GM19463 (cell line): ENCODE data around the gene SAMD11.
"Not testable (repeated sequence)": the region's sequence is repeated elsewhere in the genome, so short reads cannot be mapped to it uniquely, and the experiment has no call there.

ENCODE experiments used
- ATAC-seq: cut with Tn5 transposase; IDR thresholded peaks from one replicate; pipeline ENCODE4 v1.9.1; 2021; ENCODE audit warnings: mild to moderate bottlenecking, moderate library complexity; ENCODE audit not compliant: unreplicated experiment

Gene SAMD11, protein sequence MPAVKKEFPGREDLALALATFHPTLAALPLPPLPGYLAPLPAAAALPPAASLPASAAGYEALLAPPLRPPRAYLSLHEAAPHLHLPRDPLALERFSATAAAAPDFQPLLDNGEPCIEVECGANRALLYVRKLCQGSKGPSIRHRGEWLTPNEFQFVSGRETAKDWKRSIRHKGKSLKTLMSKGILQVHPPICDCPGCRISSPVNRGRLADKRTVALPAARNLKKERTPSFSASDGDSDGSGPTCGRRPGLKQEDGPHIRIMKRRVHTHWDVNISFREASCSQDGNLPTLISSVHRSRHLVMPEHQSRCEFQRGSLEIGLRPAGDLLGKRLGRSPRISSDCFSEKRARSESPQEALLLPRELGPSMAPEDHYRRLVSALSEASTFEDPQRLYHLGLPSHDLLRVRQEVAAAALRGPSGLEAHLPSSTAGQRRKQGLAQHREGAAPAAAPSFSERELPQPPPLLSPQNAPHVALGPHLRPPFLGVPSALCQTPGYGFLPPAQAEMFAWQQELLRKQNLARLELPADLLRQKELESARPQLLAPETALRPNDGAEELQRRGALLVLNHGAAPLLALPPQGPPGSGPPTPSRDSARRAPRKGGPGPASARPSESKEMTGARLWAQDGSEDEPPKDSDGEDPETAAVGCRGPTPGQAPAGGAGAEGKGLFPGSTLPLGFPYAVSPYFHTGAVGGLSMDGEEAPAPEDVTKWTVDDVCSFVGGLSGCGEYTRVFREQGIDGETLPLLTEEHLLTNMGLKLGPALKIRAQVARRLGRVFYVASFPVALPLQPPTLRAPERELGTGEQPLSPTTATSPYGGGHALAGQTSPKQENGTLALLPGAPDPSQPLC

GRCh38 chr1:923131-923990 is at the start of gene SAMD11:
SAMD11 (plus strand) TSS chr1:923923; CDS start chr1:924432, 509 bp downstream.
- no peak for ATAC-seq

- ATAC-seq: not testable (repeated sequence)
These were observed 47.1 kb upstream of the SAMD11 start for GRCh38 chr1:876428-877208.

- not testable (repeated sequence) for ATAC-seq
These were observed 46.3 kb upstream of the SAMD11 start for GRCh38 chr1:877209-877986.

GRCh38 chr1:880511-880910 is 43.2 kb upstream of the SAMD11 start:
- ATAC-seq: not testable (repeated sequence)

- not testable (repeated sequence) for ATAC-seq
These were observed 42.8 kb upstream of the SAMD11 start for GRCh38 chr1:880915-881314.

GRCh38 chr1:886311-886710 is 37.4 kb upstream of the SAMD11 start:
- ATAC-seq: no peak

DNA sequence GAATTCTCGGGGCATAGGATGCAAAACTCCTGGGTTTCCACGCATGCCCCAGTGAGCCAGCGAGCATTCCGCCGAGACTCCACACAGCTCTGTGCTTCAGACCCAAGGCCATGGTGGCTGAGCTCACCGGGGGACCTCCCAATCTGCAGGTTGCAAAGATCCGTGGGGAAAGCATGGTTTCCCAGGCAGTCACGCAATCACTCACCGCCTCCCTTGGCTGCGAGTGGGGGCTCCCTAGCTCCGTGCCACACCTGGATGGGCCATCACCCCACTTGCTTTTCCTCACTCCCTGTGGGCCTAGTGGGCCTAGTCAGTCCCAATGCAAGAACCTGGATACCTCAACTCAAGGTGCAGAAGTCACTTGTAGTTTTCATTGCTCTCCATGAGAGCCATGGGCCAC is 37.0 kb upstream of the SAMD11 start:
- ATAC-seq: no peak

GRCh38 chr1:888297-888696 is 35.4 kb upstream of the SAMD11 start:
- ATAC-seq: no peak

DNA sequence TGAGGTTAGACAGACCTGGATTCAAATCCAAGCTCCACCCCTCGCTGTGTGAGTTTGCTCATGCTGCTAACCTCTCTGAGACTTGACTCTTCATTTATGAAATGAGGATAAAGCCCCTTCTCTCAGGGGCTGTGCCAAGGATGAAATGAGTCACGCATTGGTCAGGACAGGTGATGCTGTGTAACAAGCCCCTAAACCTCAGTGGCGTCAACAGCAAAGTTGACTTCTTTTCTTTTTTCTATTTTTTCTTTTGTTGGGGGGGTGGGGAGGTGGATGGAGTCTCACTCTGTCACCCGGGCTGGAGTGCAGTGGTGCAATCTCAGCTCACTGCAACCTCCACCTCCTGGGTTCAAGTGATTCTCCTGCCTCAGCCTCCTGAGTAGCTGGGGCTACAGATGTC is 33.9 kb upstream of the SAMD11 start:
- not testable (repeated sequence) for ATAC-seq

DNA sequence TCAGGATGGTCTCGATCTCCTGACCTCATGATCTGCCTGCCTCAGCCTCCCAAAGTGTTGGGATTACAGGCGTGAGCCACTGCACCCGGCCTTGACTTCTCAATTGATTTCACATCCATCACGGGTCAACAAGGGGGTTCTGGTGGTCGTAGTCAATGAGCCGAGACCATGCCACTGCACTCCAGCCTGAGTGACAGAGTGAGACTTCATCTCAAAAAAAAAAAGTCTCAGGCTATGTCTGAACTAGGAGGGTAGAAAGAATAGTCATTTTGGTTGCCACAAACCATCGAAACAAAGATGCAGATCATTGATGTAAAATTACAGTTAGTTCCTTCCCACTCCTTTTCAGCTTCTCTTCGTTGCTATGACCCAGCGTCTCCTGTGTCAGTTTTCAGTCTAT is 33.5 kb upstream of the SAMD11 start:
- ATAC-seq: not testable (repeated sequence)

DNA sequence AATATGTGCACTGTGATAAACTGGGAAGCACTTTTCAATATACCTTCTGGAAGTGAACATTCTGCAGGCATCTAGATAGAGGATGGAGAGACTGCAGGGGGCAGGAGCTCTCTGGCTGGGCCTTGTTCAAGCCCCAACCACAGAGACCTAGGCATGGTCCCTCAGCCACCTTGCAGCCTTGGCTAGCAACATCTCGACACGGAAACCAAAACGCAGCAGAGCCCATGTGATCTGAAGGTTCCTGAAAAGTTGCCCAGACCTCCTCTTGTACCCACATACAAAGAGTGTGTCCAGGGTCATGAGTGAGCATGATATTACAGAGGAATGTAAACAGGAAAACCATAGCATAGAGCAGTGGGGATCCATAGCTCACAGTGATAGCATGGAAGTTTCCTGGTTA is 33.1 kb upstream of the SAMD11 start:
- ATAC-seq: no peak

DNA sequence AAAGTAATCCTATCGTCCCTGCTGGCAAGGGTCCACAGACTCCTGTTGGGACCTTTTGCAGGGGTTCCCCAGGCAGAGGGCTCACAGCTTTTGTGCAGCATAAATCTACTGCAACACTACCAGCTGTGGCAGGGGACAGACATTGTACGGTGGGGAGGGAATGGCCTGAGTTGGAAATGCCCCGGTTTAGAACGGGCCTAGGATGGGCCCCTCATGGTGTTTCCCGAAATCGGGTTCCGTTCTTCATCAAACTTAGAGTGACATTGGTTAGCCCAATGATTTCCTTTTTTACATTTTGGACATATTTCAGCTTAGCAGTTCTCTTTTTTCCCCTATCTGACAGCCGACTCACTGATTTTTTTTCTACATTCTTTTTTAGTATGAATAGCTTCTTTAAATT is 26.5 kb upstream of the SAMD11 start:
- no peak for ATAC-seq

GRCh38 chr1:897951-898350 is 25.8 kb upstream of the SAMD11 start:
- not testable (repeated sequence) for ATAC-seq

DNA sequence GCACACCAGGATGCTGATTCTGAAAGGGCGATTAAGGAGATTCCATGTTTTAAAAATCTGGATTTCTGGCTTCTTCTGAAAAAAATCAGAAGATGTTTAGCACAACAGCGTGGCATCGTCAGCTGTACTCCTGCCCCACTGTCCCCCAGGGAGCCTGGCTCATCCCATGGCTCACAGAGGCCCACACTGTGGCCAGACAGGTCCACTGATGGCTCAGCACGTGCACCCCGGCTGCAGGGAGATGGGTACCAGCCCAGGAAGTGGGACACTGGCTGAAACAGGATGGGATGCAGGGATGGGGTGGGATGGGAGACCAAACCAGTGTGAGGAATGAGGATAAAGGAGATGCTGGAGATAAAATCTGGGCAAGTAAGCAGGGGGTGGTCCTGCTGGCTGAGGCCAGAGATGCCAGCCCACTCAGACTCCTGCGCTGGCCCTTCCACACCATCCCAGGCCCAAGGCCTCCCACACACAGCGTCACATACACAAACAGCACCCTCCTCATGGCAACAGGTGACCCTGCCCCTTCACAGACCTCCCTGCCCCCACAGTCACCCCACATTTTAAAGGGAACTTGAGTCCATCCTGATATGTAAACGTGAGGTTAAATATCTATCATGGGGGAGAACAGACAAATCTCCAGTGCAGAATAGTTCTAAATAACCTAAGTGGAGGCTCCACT is 23.9 kb upstream of the SAMD11 start:
- ATAC-seq: no peak

- ATAC-seq: no peak
These were observed 22.4 kb upstream of the SAMD11 start for GRCh38 chr1:901108-901859.

- no peak for ATAC-seq
These were observed 20.9 kb upstream of the SAMD11 start for GRCh38 chr1:902802-903201.

DNA sequence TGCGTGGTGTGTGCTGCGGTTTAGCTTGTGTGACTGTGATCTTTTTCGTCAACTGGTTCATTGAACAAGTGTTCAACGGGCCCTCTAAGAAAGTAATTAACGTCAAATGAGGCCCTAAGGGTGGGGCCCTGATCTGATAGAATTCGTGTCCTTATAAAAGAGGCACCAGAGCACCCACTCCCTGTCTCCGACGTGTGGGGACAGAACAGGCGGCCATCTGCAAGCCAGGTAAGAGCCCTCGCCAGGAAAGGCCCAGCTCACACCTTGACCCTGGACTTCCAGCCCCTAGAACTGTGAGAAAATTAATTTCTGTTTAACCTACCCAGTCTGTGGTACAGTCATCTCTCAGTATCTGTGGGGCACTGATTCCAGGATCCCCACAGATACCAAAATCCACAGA is 20.4 kb upstream of the SAMD11 start:
- no peak for ATAC-seq

- no peak for ATAC-seq
These were observed 19.9 kb upstream of the SAMD11 start for GRCh38 chr1:903721-904271.
